K562 (cell line): ENCODE results near the gene STK11. TPM values are rescaled to one million over a fixed set of nuclear protein-coding genes. Genes with fewer than 3 reads are reported as not detected.

ENCODE experiments used
- CBX3 ChIP-seq, 2 experiments: IDR thresholded peaks; 1 replicate in 1 of 2; 2 replicates in 1 of 2; pipeline ENCODE4 v1.6.1; 2012; ENCODE audit warnings: inconsistent platforms in 2 of 2, low read length in 2 of 2, borderline replicate concordance in 1 of 2, control low read depth in 1 of 2
- ESRRB ChIP-seq: fragments of 250-450 bp; sonication (Bioruptor Pico); IDR thresholded peaks from 2 replicates; pipeline ENCODE4 v1.5.0; 2020; ENCODE audit warnings: mild to moderate bottlenecking, moderate library complexity, borderline replicate concordance
- EWSR1 ChIP-seq: fragments of 450-650 bp; IDR thresholded peaks from 2 replicates; pipeline ENCODE4 v1.6.1; 2018; ENCODE audit warnings: borderline replicate concordance, mild to moderate bottlenecking, low read depth, moderate library complexity; ENCODE audit not compliant: partially characterized antibody
- FOXK1 ChIP-seq: sonication (generic); formaldehyde crosslinking; IDR thresholded peaks from 2 replicates; pipeline ENCODE4 v1.8.0; 2022; ENCODE audit warnings: missing genetic modification reagents, mild to moderate bottlenecking, borderline replicate concordance
- GTF2A2 ChIP-seq: IDR thresholded peaks from 2 replicates; pipeline ENCODE4 v1.6.1; 2016; ENCODE audit warnings: mild to moderate bottlenecking, missing genetic modification characterization, missing compliant biosample characterization
- JUNB ChIP-seq: fragments of 450-650 bp; formaldehyde crosslinking; conservative IDR thresholded peaks from 2 replicates; pipeline ENCODE4 v1.4.0; 2020; ENCODE audit warnings: mild to moderate bottlenecking
- MAFG ChIP-seq: fragments of 450-650 bp; conservative IDR thresholded peaks from 2 replicates; pipeline ENCODE4 v1.6.1; 2016; ENCODE audit warnings: missing genetic modification characterization, missing compliant biosample characterization
- MEF2A ChIP-seq: IDR thresholded peaks from 2 replicates; pipeline ENCODE4 v1.6.1; 2011; ENCODE audit warnings: low read depth, mild to moderate bottlenecking, low read length, moderate library complexity; ENCODE audit not compliant: control insufficient read depth
- NCOA4 ChIP-seq: fragments of 450-650 bp; IDR thresholded peaks from 2 replicates; pipeline ENCODE4 v1.6.1; 2018; ENCODE audit warnings: mild to moderate bottlenecking; ENCODE audit not compliant: partially characterized antibody
- NFE2 ChIP-seq: IDR thresholded peaks from 2 replicates; pipeline ENCODE4 v1.6.1; 2014; ENCODE audit warnings: antibody characterized with exemption, low read depth
- NR2C2 ChIP-seq, 2 experiments: fragments of 200-800 bp in 1 of 2; sonication (Bioruptor generic) in 1 of 2; sonication (generic) in 1 of 2; formaldehyde crosslinking in 1 of 2; IDR thresholded peaks; 2 replicates each; pipeline versions ENCODE4 v1.6.1 to v1.8.0; 2016 to 2022; ENCODE audit warnings: mild to moderate bottlenecking in 1 of 2, missing compliant biosample characterization in 1 of 2, missing genetic modification characterization in 1 of 2, missing genetic modification reagents in 1 of 2
- NR3C1 ChIP-seq: sonication (generic); formaldehyde crosslinking; IDR thresholded peaks from 2 replicates; pipeline ENCODE4 v1.8.1; 2022; ENCODE audit warnings: missing genetic modification reagents
- STAT5B ChIP-seq: fragments of 250-450 bp; sonication (Bioruptor Pico); IDR thresholded peaks from 2 replicates; pipeline ENCODE4 v1.8.0; 2021; ENCODE audit warnings: mild to moderate bottlenecking, inconsistent platforms
- TSC22D4 ChIP-seq: fragments of 450-650 bp; IDR thresholded peaks from 2 replicates; pipeline ENCODE4 v1.6.1; 2016; ENCODE audit warnings: missing genetic modification characterization, missing biosample characterization, control low read depth
- ZNF232 ChIP-seq: sonication (generic); formaldehyde crosslinking; IDR thresholded peaks from 2 replicates; pipeline ENCODE4 v1.8.0; 2022; ENCODE audit warnings: mild to moderate bottlenecking, missing genetic modification reagents
- ZNF384 ChIP-seq: IDR thresholded peaks from 2 replicates; pipeline ENCODE4 v1.6.1; 2012; ENCODE audit warnings: low read depth, low read length, improper control_type of control experiment
- polyA plus RNA-seq, 8 experiments: library from polyadenylated mRNA; depleted of rRNA in 4 of 8; stranded (reverse) in 5 of 8; unstranded in 3 of 8; fragments of >200 nt; fragmentation: Nextera tagmentation in 2 of 8; fragmentation: Illumina TruSeq in 1 of 8; extraction: Ambion mirVana in 2 of 8; extraction: Trizol in 1 of 8; gene quantifications; 2 replicates each; pipeline versions ENCODE4 v1.2.1 to v1.2.3, GENCODE V29; 2011 to 2014; ENCODE audit warnings: inconsistent platforms in 1 of 8, missing spikeins in 1 of 8
- total RNA-seq, 7 experiments: library from RNA; depleted of rRNA in 6 of 7; stranded (reverse); fragments of >200 nt in 6 of 7; fragmentation: Illumina TruSeq in 2 of 7; extraction: Trizol in 2 of 7; gene quantifications; 2 replicates each; pipeline versions ENCODE4 v1.2.1 to v1.2.3, GENCODE V29; 2011 to 2021; ENCODE audit warnings: low replicate concordance in 1 of 7
- TF ChIP-seq, protein P1 (sequence below): fragments of 250-450 bp; sonication (Bioruptor Pico); IDR thresholded peaks from 2 replicates; pipeline ENCODE4 v1.6.1; 2021; ENCODE audit warnings: mild to moderate bottlenecking
- TF ChIP-seq, protein P2 (sequence below): sonication (generic); formaldehyde crosslinking; IDR thresholded peaks from 2 replicates; pipeline ENCODE4 v1.8.0; 2022; ENCODE audit warnings: mild to moderate bottlenecking, missing genetic modification reagents
- TF ChIP-seq, protein P3 (sequence below): fragments of 450-650 bp; conservative IDR thresholded peaks from 2 replicates; pipeline ENCODE4 v1.6.1; 2016; ENCODE audit warnings: missing genetic modification characterization, low read depth, mild to moderate bottlenecking, control low read depth, missing compliant biosample characterization
- TF ChIP-seq, protein P4 (sequence below): fragments of 250-450 bp; sonication (Bioruptor Pico); IDR thresholded peaks from 2 replicates; pipeline ENCODE4 v1.5.0; 2020; ENCODE audit warnings: mild to moderate bottlenecking, borderline replicate concordance
- TF ChIP-seq, protein P5 (sequence below), 2 experiments: fragments of 450-650 bp; IDR thresholded peaks; 2 replicates each; pipeline ENCODE4 v1.6.1; 2016

Gene STK11
- total and polyA plus RNA-seq, 9 of the 15 experiments (the other 6 are each of a cell fraction or from before 2014, with no cell fraction given) = 0.15 to 96.5 (median 31.7) TPM

DNA sequence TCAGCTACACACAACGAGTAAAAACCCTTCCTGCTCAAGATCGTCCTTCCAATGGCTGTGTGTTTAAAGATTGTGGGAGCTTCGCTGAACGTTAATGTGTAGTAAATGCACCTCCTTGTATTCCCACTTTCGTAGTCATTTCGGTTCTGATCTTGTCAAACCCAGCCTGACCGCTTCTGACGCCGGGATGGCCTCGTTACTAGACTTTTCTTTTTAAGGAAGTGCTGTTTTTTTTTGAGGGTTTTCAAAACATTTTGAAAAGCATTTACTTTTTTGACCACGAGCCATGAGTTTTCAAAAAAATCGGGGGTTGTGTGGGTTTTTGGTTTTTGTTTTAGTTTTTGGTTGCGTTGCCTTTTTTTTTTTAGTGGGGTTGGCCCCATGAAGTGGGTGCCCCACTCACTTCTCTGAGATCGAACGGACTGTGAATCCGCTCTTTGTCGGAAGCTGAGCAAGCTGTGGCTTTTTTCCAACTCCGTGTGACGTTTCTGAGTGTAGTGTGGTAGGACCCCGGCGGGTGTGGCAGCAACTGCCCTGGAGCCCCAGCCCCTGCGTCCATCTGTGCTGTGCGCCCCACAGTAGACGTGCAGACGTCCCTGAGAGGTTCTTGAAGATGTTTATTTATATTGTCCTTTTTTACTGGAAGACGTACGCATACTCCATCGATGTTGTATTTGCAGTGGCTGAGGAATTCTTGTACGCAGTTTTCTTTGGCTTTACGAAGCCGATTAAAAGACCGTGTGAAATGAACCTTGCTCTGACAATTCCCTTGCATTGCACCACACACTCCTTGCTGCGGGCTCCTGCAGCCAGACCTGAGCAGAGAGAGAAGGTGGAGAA is 67.1 kb downstream of the STK11 start (continued):
- TF ChIP-seq ZNF384 (no peak), ESRRB (CRISPR knock-in tag) (no peak), ZNF232 (no peak), MEF2A (no peak), FOXK1 (0 out of 2 replicates have a peak, but pooled peaks have one; percentile 7), TSC22D4 (tag) (no peak), EWSR1 (no peak), MAFG (tag) (no peak), STAT5B (CRISPR knock-in tag) (no peak), NR2C2 (CRISPR knock-in tag; IDR thresholded peaks at IDR 0.05) (no peak), NR2C2 (tag; IDR thresholded peaks at IDR 0.05) (peak; percentile 8; the same call in 1 of the 2 replicates), JUNB (CRISPR knock-in tag) (0 out of 2 replicates have a peak, but pooled peaks have one; percentile 3), GTF2A2 (no peak), NR3C1 (CRISPR knock-in tag) (no peak), CBX3 (IDR thresholded peaks at IDR 0.05; ENCODE audit: borderline replicate concordance in 1 of 2, low read length in 2 of 2) (no peak), NFE2 (no peak), NCOA4 (no peak)
- TF ChIP-seq, protein P1, sequence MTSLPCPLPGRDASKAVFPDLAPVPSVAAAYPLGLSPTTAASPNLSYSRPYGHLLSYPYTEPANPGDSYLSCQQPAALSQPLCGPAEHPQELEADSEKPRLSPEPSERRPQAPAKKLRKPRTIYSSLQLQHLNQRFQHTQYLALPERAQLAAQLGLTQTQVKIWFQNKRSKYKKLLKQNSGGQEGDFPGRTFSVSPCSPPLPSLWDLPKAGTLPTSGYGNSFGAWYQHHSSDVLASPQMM (CRISPR knock-in tag) = no peak
- TF ChIP-seq, protein P2, sequence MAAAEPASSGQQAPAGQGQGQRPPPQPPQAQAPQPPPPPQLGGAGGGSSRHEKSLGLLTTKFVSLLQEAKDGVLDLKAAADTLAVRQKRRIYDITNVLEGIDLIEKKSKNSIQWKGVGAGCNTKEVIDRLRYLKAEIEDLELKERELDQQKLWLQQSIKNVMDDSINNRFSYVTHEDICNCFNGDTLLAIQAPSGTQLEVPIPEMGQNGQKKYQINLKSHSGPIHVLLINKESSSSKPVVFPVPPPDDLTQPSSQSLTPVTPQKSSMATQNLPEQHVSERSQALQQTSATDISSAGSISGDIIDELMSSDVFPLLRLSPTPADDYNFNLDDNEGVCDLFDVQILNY = no peak
- TF ChIP-seq, protein P3, sequence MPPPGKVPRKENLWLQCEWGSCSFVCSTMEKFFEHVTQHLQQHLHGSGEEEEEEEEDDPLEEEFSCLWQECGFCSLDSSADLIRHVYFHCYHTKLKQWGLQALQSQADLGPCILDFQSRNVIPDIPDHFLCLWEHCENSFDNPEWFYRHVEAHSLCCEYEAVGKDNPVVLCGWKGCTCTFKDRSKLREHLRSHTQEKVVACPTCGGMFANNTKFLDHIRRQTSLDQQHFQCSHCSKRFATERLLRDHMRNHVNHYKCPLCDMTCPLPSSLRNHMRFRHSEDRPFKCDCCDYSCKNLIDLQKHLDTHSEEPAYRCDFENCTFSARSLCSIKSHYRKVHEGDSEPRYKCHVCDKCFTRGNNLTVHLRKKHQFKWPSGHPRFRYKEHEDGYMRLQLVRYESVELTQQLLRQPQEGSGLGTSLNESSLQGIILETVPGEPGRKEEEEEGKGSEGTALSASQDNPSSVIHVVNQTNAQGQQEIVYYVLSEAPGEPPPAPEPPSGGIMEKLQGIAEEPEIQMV (tag) = no peak
- TF ChIP-seq, protein P4, sequence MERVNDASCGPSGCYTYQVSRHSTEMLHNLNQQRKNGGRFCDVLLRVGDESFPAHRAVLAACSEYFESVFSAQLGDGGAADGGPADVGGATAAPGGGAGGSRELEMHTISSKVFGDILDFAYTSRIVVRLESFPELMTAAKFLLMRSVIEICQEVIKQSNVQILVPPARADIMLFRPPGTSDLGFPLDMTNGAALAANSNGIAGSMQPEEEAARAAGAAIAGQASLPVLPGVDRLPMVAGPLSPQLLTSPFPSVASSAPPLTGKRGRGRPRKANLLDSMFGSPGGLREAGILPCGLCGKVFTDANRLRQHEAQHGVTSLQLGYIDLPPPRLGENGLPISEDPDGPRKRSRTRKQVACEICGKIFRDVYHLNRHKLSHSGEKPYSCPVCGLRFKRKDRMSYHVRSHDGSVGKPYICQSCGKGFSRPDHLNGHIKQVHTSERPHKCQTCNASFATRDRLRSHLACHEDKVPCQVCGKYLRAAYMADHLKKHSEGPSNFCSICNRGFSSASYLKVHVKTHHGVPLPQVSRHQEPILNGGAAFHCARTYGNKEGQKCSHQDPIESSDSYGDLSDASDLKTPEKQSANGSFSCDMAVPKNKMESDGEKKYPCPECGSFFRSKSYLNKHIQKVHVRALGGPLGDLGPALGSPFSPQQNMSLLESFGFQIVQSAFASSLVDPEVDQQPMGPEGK (CRISPR knock-in tag) = no peak
- TF ChIP-seq, protein P5, sequence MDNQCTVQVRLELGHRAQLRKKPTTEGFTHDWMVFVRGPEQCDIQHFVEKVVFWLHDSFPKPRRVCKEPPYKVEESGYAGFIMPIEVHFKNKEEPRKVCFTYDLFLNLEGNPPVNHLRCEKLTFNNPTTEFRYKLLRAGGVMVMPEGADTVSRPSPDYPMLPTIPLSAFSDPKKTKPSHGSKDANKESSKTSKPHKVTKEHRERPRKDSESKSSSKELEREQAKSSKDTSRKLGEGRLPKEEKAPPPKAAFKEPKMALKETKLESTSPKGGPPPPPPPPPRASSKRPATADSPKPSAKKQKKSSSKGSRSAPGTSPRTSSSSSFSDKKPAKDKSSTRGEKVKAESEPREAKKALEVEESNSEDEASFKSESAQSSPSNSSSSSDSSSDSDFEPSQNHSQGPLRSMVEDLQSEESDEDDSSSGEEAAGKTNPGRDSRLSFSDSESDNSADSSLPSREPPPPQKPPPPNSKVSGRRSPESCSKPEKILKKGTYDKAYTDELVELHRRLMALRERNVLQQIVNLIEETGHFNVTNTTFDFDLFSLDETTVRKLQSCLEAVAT (IDR thresholded peaks at IDR 0.05) = peak in 1 of 2 experiments; percentile 47; a peak in 2 of 4 replicates
